Tibial nerve (tissue), 4 donors: ENCODE data around the gene HMCN1. TPM values are rescaled to one million over a fixed set of nuclear protein-coding genes. Genes with fewer than 3 reads are reported as not detected.

Source experiments
- DNase-seq, 2 donors: peaks; one replicate each; pipeline ENCODE4 v3.0.0-alpha.2; 2019; ENCODE audit warnings: low spot score in 2 of 2
- H3K27ac ChIP-seq, 4 donors: fragments of 200-600 bp; sonication (generic) in 3 of 4; one replicate each; pipeline ENCODE4 v1.5.1; 2017 to 2019; ENCODE audit warnings: mild to moderate bottlenecking in 1 of 4
- H3K27me3 ChIP-seq, 2 donors: fragments of 200-600 bp; sonication (generic) in 1 of 2; one replicate each; pipeline versions ENCODE4 v1.5.1 to v1.6.0; 2017 to 2019
- H3K36me3 ChIP-seq, 3 donors: fragments of 200-600 bp; sonication (generic); one replicate each; pipeline ENCODE4 v1.5.1; 2018 to 2019
- H3K4me1 ChIP-seq, 4 donors: fragments of 200-600 bp; sonication (generic) in 3 of 4; one replicate each; pipeline ENCODE4 v1.5.1; 2017 to 2019
- H3K4me3 ChIP-seq, 4 donors: fragments of 200-600 bp; sonication (generic) in 3 of 4; one replicate each; pipeline ENCODE4 v1.5.1; 2017 to 2019; ENCODE audit warnings: mild to moderate bottlenecking in 1 of 4, moderate library complexity in 1 of 4
- H3K9me3 ChIP-seq, 4 donors: fragments of 200-600 bp; sonication (generic) in 3 of 4; one replicate each; pipeline ENCODE4 v1.5.1; 2017 to 2019
- CTCF ChIP-seq, 5 experiments: fragments of 200-600 bp in 3 of 5; fragments of 450-650 bp in 2 of 5; sonication (generic) in 3 of 5; IDR thresholded peaks; one replicate each; pipeline ENCODE4 v1.5.1; 2016 to 2019; ENCODE audit warnings: antibody characterized with exemption in 5 of 5, mild to moderate bottlenecking in 3 of 5, moderate library complexity in 2 of 5
- EP300 ChIP-seq, 2 donors: sonication (generic); formaldehyde crosslinking; IDR thresholded peaks; one replicate each; pipeline ENCODE4 v1.6.1; 2017; ENCODE audit warnings: antibody characterized with exemption in 2 of 2, mild to moderate bottlenecking in 1 of 2
- POLR2A ChIP-seq, 2 donors: fragments of 450-650 bp; IDR thresholded peaks; one replicate each; pipeline ENCODE4 v1.6.1; 2017; ENCODE audit warnings: antibody characterized with exemption in 2 of 2, mild to moderate bottlenecking in 2 of 2, moderate library complexity in 2 of 2
- WGBS, 2 donors: methylation state at CpG; one replicate each; pipeline ENCODE4 v1.1.5; 2018; 5-methylcytosine and 5-hydroxymethylcytosine counted together
- total RNA-seq, 4 donors: library from RNA; depleted of rRNA; stranded (reverse); fragments of >200 nt; gene quantifications; one replicate each; pipeline ENCODE4 v1.1.0, GENCODE V29; 2016

HMCN1 gene
- total RNA-seq, 4 donors from 2014 or later = 2.1 to 13.3 (median 3.9) TPM

GRCh38 chr1:186214791-186215190 lies 480.6 kb downstream of the HMCN1 start:
- TF ChIP-seq CTCF (IDR thresholded peaks at IDR 0.05) = no peak
- no peak for TF ChIP-seq POLR2A (IDR thresholded peaks at IDR 0.05)
- no peak for TF ChIP-seq EP300 (IDR thresholded peaks at IDR 0.05)
- H3K36me3 ChIP-seq = no peaks in the 10 kb centered on the region
- H3K27ac ChIP-seq = no peak overlapping the region
- no peak overlapping the region for H3K4me3 ChIP-seq
- WGBS, 2 donors = 62 to 63% methylated on average over 1 of the region's 1 CpG
- H3K4me1 ChIP-seq = no peaks in the 10 kb centered on the region
- H3K9me3 ChIP-seq = no peaks in the 10 kb centered on the region
- DNase-seq = no peak
- no peaks in the 10 kb centered on the region for H3K27me3 ChIP-seq

GRCh38 chr1:186215636-186216035 lies 481.4 kb downstream of the HMCN1 start:
- H3K4me1 ChIP-seq = no peaks in the 10 kb centered on the region
- no peaks in the 10 kb centered on the region for H3K36me3 ChIP-seq
- no peak for TF ChIP-seq POLR2A (IDR thresholded peaks at IDR 0.05)
- no peak for TF ChIP-seq CTCF (IDR thresholded peaks at IDR 0.05)
- TF ChIP-seq EP300 (IDR thresholded peaks at IDR 0.05) = no peak
- no peak overlapping the region for H3K27ac ChIP-seq
- no peak overlapping the region for H3K4me3 ChIP-seq
- H3K9me3 ChIP-seq = no peaks in the 10 kb centered on the region
- no peaks in the 10 kb centered on the region for H3K27me3 ChIP-seq
- no peak for DNase-seq

GRCh38 chr1:186218654-186219352 lies 484.6 kb downstream of the HMCN1 start:
- Histone ChIP-seq H3K4me1 (no peaks in the 10 kb centered on the region), H3K36me3 (no peaks in the 10 kb centered on the region), H3K27me3 (no peaks in the 10 kb centered on the region), H3K27ac (no peak overlapping the region), H3K4me3 (no peak overlapping the region), H3K9me3 (no peaks in the 10 kb centered on the region)
- no peak for DNase-seq
- WGBS, 2 donors = 70 to 72% methylated on average over 5 of the region's 5 CpGs
- no peak for TF ChIP-seq CTCF (IDR thresholded peaks at IDR 0.05)

- TF ChIP-seq POLR2A (IDR thresholded peaks at IDR 0.05) = no peak
- TF ChIP-seq CTCF (IDR thresholded peaks at IDR 0.05) = no peak
- Histone ChIP-seq H3K4me1 (no peaks in the 10 kb centered on the region), H3K27ac (no peak overlapping the region), H3K27me3 (no peaks in the 10 kb centered on the region), H3K4me3 (no peak overlapping the region), H3K36me3 (no peaks in the 10 kb centered on the region), H3K9me3 (no peaks in the 10 kb centered on the region)
- WGBS, 2 donors = 44 to 57% methylated on average over 3 of the region's 3 CpGs
- DNase-seq = no peak
Measured at GRCh38 chr1:186220067-186220466, 485.9 kb downstream of the HMCN1 start.

GRCh38 chr1:186220911-186221310 lies 486.7 kb downstream of the HMCN1 start:
- Histone ChIP-seq H3K36me3 (no peaks in the 10 kb centered on the region), H3K27ac (no peak overlapping the region), H3K9me3 (no peaks in the 10 kb centered on the region), H3K27me3 (no peaks in the 10 kb centered on the region), H3K4me3 (no peak overlapping the region), H3K4me1 (no peaks in the 10 kb centered on the region)
- TF ChIP-seq CTCF (IDR thresholded peaks at IDR 0.05) (no peak), EP300 (IDR thresholded peaks at IDR 0.05) (no peak), POLR2A (IDR thresholded peaks at IDR 0.05) (no peak)
- WGBS, 2 donors = 94 to 100% methylated on average over 1 of the region's 1 CpG
- DNase-seq = no peak
